Measurements from ENCODE around the gene GALC.
A peak's percentile ranks its signal among the peaks of the same experiment; 100 is the strongest.

Gene GALC

DNA sequence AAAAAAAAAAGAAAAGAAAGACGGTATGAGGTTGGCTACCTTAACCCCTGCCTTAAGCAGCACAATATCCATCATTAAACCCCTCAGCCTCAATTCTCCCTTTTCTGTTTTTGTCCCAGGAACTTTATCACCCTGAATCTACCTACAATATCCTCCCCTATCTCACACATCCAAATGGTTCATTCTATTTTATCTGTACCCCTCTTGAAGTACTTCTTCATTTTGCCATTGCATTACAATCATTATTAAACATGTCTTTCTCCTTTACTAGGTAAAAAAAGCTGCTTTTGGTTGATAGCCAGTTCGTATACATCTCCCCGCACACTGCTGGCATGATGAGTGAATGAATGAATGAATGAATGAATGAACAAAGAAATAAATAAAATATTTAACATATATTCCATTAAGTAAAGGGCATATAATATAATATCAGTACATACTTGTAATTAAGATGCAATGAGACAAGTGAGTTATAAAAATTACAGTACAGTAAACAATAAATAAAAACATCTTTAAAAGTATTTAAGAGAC, 11.6 kb upstream of the GALC start:
- H3K9me3 Mint-ChIP-seq: no peaks in the 10 kb centered on the region
- H3K4me1 Mint-ChIP-seq: no peaks in the 10 kb centered on the region
- no peak overlapping the region for H3K27ac Mint-ChIP-seq
- no peak for TF ChIP-seq CTCF (IDR thresholded peaks at IDR 0.05; ENCODE audit: unreplicated experiment in 3 of 3)
- H3K27me3 Mint-ChIP-seq (ENCODE audit: low read depth): no peaks in the 10 kb centered on the region
- no peaks in the 10 kb centered on the region for H3K36me3 Mint-ChIP-seq (ENCODE audit: low read depth)
- no peak overlapping the region for H3K4me3 Mint-ChIP-seq

- no peaks in the 10 kb centered on the region for H3K27me3 Mint-ChIP-seq (ENCODE audit: low read depth)
- no peak overlapping the region for H3K27ac Mint-ChIP-seq
- H3K4me1 Mint-ChIP-seq: no peaks in the 10 kb centered on the region
Measured at GRCh38 chr14:88003425-88003824, 10.4 kb upstream of the GALC start.

GRCh38 chr14:88002421-88003075, 9.6 kb upstream of the GALC start:
- no peaks in the 10 kb centered on the region for H3K36me3 Mint-ChIP-seq (ENCODE audit: low read depth)
- no peaks in the 10 kb centered on the region for H3K9me3 Mint-ChIP-seq
- H3K27me3 Mint-ChIP-seq (ENCODE audit: low read depth): no peaks in the 10 kb centered on the region
- H3K4me3 Mint-ChIP-seq: no peak overlapping the region
- no peaks in the 10 kb centered on the region for H3K4me1 Mint-ChIP-seq
- no peak overlapping the region for H3K27ac Mint-ChIP-seq
- no peak for TF ChIP-seq CTCF (IDR thresholded peaks at IDR 0.05; ENCODE audit: unreplicated experiment in 3 of 3)

More at GRCh38 chr14:88003425-88003824, 10.4 kb upstream of the GALC start:
- TF ChIP-seq CTCF (IDR thresholded peaks at IDR 0.05; ENCODE audit: unreplicated experiment in 3 of 3): no peak
- H3K9me3 Mint-ChIP-seq: no peaks in the 10 kb centered on the region
- H3K4me3 Mint-ChIP-seq: no peak overlapping the region
- H3K36me3 Mint-ChIP-seq (ENCODE audit: low read depth): no peaks in the 10 kb centered on the region

GRCh38 chr14:87999277-87999676, 6.3 kb upstream of the GALC start:
- Mint-ChIP-seq H3K27ac (no peak overlapping the region), H3K36me3 (ENCODE audit: low read depth) (no peaks in the 10 kb centered on the region), H3K9me3 (no peaks in the 10 kb centered on the region), H3K4me3 (no peak overlapping the region), H3K27me3 (ENCODE audit: low read depth) (no peaks in the 10 kb centered on the region), H3K4me1 (peaks cover 24% of the 10 kb centered on the region)
- TF ChIP-seq CTCF (IDR thresholded peaks at IDR 0.05; ENCODE audit: unreplicated experiment in 3 of 3): no peak

- H3K36me3 Mint-ChIP-seq (ENCODE audit: low read depth): no peaks in the 10 kb centered on the region
- TF ChIP-seq CTCF (IDR thresholded peaks at IDR 0.05; ENCODE audit: unreplicated experiment in 3 of 3): no peak
- peaks cover 31% of the 10 kb centered on the region for H3K4me1 Mint-ChIP-seq
- H3K4me3 Mint-ChIP-seq: no peak overlapping the region
- no peaks in the 10 kb centered on the region for H3K9me3 Mint-ChIP-seq
- H3K27me3 Mint-ChIP-seq (ENCODE audit: low read depth): no peaks in the 10 kb centered on the region
- no peak overlapping the region for H3K27ac Mint-ChIP-seq
Measured at GRCh38 chr14:87998482-87998881, 5.5 kb upstream of the GALC start.

GRCh38 chr14:87996291-87996592, 3.3 kb upstream of the GALC start:
- Mint-ChIP-seq H3K27me3 (ENCODE audit: low read depth) (no peaks in the 10 kb centered on the region), H3K4me3 (peak overlapping the region in 1 of 3 experiments; percentile 14), H3K27ac (peak overlapping the region; percentile 80 to 96 (median 81)), H3K36me3 (ENCODE audit: low read depth) (no peaks in the 10 kb centered on the region), H3K9me3 (no peaks in the 10 kb centered on the region), H3K4me1 (peaks cover 49% of the 10 kb centered on the region)
- no peak for TF ChIP-seq CTCF (IDR thresholded peaks at IDR 0.05; ENCODE audit: unreplicated experiment in 3 of 3)

All from nephron (organoid).